Right lobe of liver (tissue), 6 donors: ENCODE results near the gene TACO1. TPM values are rescaled to one million over a fixed set of nuclear protein-coding genes. Genes with fewer than 3 reads are reported as not detected.
A peak's percentile ranks its signal among the peaks of the same experiment; 100 is the strongest.

ENCODE experiments used
- ATAC-seq, 4 donors: fragments of 200-7000 bp; cut with Tn5 transposase; one replicate each; pipeline ENCODE4 v1.9.1; 2020; ENCODE audit warnings: mild to moderate bottlenecking in 4 of 4, moderate library complexity in 4 of 4
- DNase-seq, 3 donors: peaks; one replicate each; pipeline ENCODE4 v3.0.0-alpha.2; 2020
- H3K27ac ChIP-seq, 3 donors: fragments of 200-600 bp; one replicate each; pipeline ENCODE4 v1.8.0; 2022
- H3K27me3 ChIP-seq, 2 donors: fragments of 200-600 bp; one replicate each; pipeline ENCODE4 v1.8.0; 2022
- H3K36me3 ChIP-seq, 4 donors: fragments of 200-600 bp; sonication (generic) in 1 of 4; one replicate each; pipeline versions ENCODE4 v1.5.1 to v1.8.0; 2017 to 2022; ENCODE audit warnings: control low read depth in 1 of 4
- H3K4me1 ChIP-seq, 4 donors: fragments of 200-600 bp; sonication (generic) in 1 of 4; one replicate each; pipeline versions ENCODE4 v1.5.1 to v1.8.0; 2017 to 2022; ENCODE audit warnings: control low read depth in 1 of 4
- H3K4me3 ChIP-seq, 3 donors: fragments of 200-600 bp; one replicate each; pipeline ENCODE4 v1.8.0; 2022
- H3K9me3 ChIP-seq, 4 donors: fragments of 200-600 bp; sonication (generic) in 1 of 4; one replicate each; pipeline versions ENCODE4 v1.5.1 to v1.8.0; 2017 to 2022; ENCODE audit warnings: control low read depth in 1 of 4
- POLR2A ChIP-seq: fragments of 450-650 bp; IDR thresholded peaks from one replicate; pipeline ENCODE4 v1.6.1; 2017; ENCODE audit warnings: antibody characterized with exemption, mild to moderate bottlenecking
- WGBS: methylation state at CpG from one replicate; pipeline ENCODE4 v1.1.6; 2018; ENCODE audit warnings: low coverage, low lambda C conversion rate; ENCODE audit not compliant: insufficient coverage; ENCODE audit errors: missing lambda C conversion rate; 5-methylcytosine and 5-hydroxymethylcytosine counted together
- intact Hi-C, 2 donors: fragments of 100-400 bp; cut with DNase I; formaldehyde crosslinking; loops; one replicate each; pipeline versions ENCODE4 v1.11.2 to v1.14.1; 2022
- total RNA-seq, 6 experiments: library from RNA; depleted of rRNA in 2 of 6; stranded (reverse); fragments of >200 nt in 2 of 6; fragmentation: NEBNext Ultra II Directional in 3 of 6; extraction: Animal tissue kit (Norgen Biotek cat#: 25700) in 3 of 6; gene quantifications; one replicate each; pipeline versions ENCODE4 v1.1.0 to v1.2.4, GENCODE V29; 2016 to 2023
- TF ChIP-seq, protein P1 (sequence below), 4 donors: fragments of 200-600 bp in 3 of 4; fragments of 450-650 bp in 1 of 4; IDR thresholded peaks; one replicate each; pipeline versions ENCODE4 v1.5.1 to v1.8.0; 2016 to 2022; ENCODE audit warnings: antibody characterized with exemption in 4 of 4, mild to moderate bottlenecking in 2 of 4
- donor health status: DM: no; HTN: yes; CAD: no.
- donor health status: DM: no; HTN: no; CAD: no.
- donor health status: DM: no; HTN: no; CAD: no.
- donor health status: DM: no; HTN: yes; CAD: no.
- donor health status: DM: no; HTN: yes; CAD: no.

The TACO1 gene
- total RNA-seq, 6 experiments from 2014 or later, result 30.6 to 46.7 (median 35.5) TPM

- no peak overlapping the region for H3K27ac ChIP-seq
- no peak overlapping the region for H3K4me3 ChIP-seq
- DNase-seq, result no peak
- H3K36me3 ChIP-seq, result peaks cover 0 to 7% (median 0%) of the 10 kb centered on the region in 4 donors
- peaks cover 0 to 12% (median 0%) of the 10 kb centered on the region in 4 donors for H3K4me1 ChIP-seq
- TF ChIP-seq POLR2A, result no peak
- TF ChIP-seq, protein P1, sequence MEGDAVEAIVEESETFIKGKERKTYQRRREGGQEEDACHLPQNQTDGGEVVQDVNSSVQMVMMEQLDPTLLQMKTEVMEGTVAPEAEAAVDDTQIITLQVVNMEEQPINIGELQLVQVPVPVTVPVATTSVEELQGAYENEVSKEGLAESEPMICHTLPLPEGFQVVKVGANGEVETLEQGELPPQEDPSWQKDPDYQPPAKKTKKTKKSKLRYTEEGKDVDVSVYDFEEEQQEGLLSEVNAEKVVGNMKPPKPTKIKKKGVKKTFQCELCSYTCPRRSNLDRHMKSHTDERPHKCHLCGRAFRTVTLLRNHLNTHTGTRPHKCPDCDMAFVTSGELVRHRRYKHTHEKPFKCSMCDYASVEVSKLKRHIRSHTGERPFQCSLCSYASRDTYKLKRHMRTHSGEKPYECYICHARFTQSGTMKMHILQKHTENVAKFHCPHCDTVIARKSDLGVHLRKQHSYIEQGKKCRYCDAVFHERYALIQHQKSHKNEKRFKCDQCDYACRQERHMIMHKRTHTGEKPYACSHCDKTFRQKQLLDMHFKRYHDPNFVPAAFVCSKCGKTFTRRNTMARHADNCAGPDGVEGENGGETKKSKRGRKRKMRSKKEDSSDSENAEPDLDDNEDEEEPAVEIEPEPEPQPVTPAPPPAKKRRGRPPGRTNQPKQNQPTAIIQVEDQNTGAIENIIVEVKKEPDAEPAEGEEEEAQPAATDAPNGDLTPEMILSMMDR (IDR thresholded peaks at IDR 0.05), result no peak
- intact Hi-C loops, result no loop called here
- H3K27me3 ChIP-seq, result no peaks in the 10 kb centered on the region
- ATAC-seq, result no peak
- 71% methylated on average over 3 of the region's 4 CpGs for WGBS
- no peaks in the 10 kb centered on the region for H3K9me3 ChIP-seq
These were observed 46.5 kb downstream of the TACO1 start for GRCh38 chr17:63647065-63647725.

DNA sequence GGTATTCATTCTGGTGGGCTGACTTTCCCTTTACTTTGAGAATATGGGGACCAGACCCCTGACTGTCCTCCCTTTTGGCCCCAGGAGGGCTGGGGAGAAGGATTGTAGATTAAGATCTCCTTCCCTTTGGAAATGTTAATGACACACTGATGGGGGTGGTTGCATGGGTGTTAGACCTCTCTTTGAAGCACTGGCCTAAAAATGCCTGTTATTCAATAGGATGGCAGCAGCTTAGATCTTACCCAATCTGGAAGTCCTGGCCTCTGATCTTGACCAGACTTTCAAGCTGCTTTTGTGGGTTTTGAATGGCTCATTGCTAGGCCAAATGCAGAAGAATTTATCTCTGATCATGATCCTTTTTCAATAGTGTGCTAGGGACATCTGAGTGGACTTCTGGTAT lies 47.2 kb downstream of the TACO1 start:
- Histone ChIP-seq H3K4me3 (no peak overlapping the region), H3K27me3 (no peaks in the 10 kb centered on the region), H3K27ac (no peak overlapping the region), H3K4me1 (peaks cover 0 to 12% (median 0%) of the 10 kb centered on the region in 4 donors), H3K36me3 (peaks cover 0 to 15% (median 4%) of the 10 kb centered on the region in 4 donors), H3K9me3 (no peaks in the 10 kb centered on the region)
- no peak for TF ChIP-seq POLR2A
- TF ChIP-seq, protein P1 (IDR thresholded peaks at IDR 0.05), result no peak
- DNase-seq (no peak), ATAC-seq (no peak)
- intact Hi-C loops, result no loop called here

- TF ChIP-seq, protein P1 (IDR thresholded peaks at IDR 0.05), result no peak
- no peak for TF ChIP-seq POLR2A
- 71% methylated on average over 1 of the region's 1 CpG for WGBS
- Histone ChIP-seq H3K27me3 (no peaks in the 10 kb centered on the region), H3K4me3 (no peak overlapping the region), H3K36me3 (peaks cover 0 to 31% (median 6%) of the 10 kb centered on the region in 4 donors), H3K9me3 (no peaks in the 10 kb centered on the region), H3K27ac (no peak overlapping the region), H3K4me1 (peaks cover 0 to 12% (median 0%) of the 10 kb centered on the region in 4 donors)
- peak; percentile 48 to 67 (median 58) for ATAC-seq
- intact Hi-C loops, result no loop called here
- DNase-seq, result no peak
These were observed 49.1 kb downstream of the TACO1 start for GRCh38 chr17:63649813-63650212.

DNA sequence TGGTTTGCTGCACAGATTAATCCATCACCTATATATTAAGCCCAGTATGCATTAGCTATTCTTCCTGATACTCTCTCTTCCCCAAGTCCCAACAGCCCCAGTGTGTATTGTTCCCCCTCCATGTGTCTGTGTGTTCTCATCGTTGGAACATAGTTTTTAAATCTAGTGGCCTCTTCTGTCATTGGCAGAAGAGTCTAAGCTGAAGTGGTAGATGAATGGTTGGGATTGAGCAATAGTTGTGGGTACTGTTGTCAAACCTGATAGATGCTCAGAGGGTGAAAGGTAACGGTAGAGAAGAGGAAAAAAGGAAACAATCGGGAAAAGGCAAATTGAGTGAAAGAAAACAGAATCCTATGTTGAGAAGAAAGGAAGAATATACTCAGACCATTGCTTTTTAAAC lies 51.4 kb downstream of the TACO1 start:
- intact Hi-C loops, result no loop called here
- 23% methylated on average over 3 of the region's 3 CpGs for WGBS
- H3K27me3 ChIP-seq, result no peaks in the 10 kb centered on the region
- H3K9me3 ChIP-seq, result no peaks in the 10 kb centered on the region
- DNase-seq (no peak), ATAC-seq (peak in 1 of 4 donors; percentile 42)
- TF ChIP-seq, protein P1 (IDR thresholded peaks at IDR 0.05), result no peak
- TF ChIP-seq POLR2A, result no peak
- H3K27ac ChIP-seq, result no peak overlapping the region
- H3K4me3 ChIP-seq, result no peak overlapping the region
- peaks cover 0 to 12% (median 0%) of the 10 kb centered on the region in 4 donors for H3K4me1 ChIP-seq
- H3K36me3 ChIP-seq, result peaks cover 0 to 28% (median 6%) of the 10 kb centered on the region in 4 donors
